DOHH2 (cell line): ENCODE measurements around the gene TMEM248.

Experiments
- EZH2phosphoT487 ChIP-seq: fragments of 200-600 bp; sonication (generic); IDR thresholded peaks from 2 replicates; pipeline ENCODE4 v1.6.1; 2017; ENCODE audit warnings: borderline replicate concordance, mild to moderate bottlenecking, antibody characterized with exemption, low read length, moderate library complexity, mixed read lengths
- TF ChIP-seq, protein P1 (sequence below): fragments of 200-600 bp; sonication (generic); IDR thresholded peaks from one replicate; pipeline ENCODE4 v1.5.1; 2014; ENCODE audit warnings: antibody characterized with exemption, mild to moderate bottlenecking, low read depth, low read length; ENCODE audit not compliant: poor library complexity, severe bottlenecking

DNA sequence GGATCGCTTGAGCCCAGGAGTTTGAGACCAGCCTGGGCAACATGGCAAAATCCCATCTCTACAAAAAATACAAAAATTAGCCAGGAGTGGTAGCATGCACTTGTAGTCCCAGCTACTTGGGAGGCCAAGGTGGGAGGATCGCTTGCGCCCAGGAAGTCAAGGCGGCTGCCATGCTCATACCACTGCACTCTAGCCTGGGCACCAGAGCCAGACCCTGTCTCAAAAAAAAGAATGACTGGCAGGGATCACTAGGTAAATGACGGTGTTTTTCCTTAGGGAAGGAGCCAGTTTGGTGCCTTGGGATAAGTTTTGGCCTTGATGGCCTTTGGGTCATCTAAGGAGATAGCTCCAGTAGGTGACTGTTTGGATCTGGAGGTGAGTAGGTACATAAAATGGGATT lies 8.9 kb downstream of the TMEM248 start:
- TF ChIP-seq EZH2phosphoT487, result no peak
- TF ChIP-seq, protein P1, sequence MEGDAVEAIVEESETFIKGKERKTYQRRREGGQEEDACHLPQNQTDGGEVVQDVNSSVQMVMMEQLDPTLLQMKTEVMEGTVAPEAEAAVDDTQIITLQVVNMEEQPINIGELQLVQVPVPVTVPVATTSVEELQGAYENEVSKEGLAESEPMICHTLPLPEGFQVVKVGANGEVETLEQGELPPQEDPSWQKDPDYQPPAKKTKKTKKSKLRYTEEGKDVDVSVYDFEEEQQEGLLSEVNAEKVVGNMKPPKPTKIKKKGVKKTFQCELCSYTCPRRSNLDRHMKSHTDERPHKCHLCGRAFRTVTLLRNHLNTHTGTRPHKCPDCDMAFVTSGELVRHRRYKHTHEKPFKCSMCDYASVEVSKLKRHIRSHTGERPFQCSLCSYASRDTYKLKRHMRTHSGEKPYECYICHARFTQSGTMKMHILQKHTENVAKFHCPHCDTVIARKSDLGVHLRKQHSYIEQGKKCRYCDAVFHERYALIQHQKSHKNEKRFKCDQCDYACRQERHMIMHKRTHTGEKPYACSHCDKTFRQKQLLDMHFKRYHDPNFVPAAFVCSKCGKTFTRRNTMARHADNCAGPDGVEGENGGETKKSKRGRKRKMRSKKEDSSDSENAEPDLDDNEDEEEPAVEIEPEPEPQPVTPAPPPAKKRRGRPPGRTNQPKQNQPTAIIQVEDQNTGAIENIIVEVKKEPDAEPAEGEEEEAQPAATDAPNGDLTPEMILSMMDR, result no peak
